GM18520 (cell line): ENCODE data around the gene SRP68.

Experiments
- ATAC-seq: cut with Tn5 transposase; IDR thresholded peaks from one replicate; pipeline ENCODE4 v1.9.1; 2021; ENCODE audit not compliant: unreplicated experiment

SRP68 gene

GRCh38 chr17:76000755-76001521 is 71.4 kb downstream of the SRP68 start, which contains the start of gene CDK3:
CDK3 (plus strand) TSS chr17:76000855; CDS start chr17:76001426, 571 bp downstream.
- no peak for ATAC-seq

GRCh38 chr17:76000016-76000754 is 72.1 kb downstream of the SRP68 start:
- ATAC-seq = no peak

- no peak for ATAC-seq
These were observed 74.0 kb downstream of the SRP68 start for GRCh38 chr17:75998327-75998795.

GRCh38 chr17:75996665-75997590 is 75.4 kb downstream of the SRP68 start:
- no peak for ATAC-seq

GRCh38 chr17:75995385-75995925 is 76.9 kb downstream of the SRP68 start:
- ATAC-seq = no peak

GRCh38 chr17:75994802-75995370 is 77.4 kb downstream of the SRP68 start:
- no peak for ATAC-seq

GRCh38 chr17:75991396-75991795 is 80.9 kb downstream of the SRP68 start:
- no peak for ATAC-seq
